Duodenal mucosa (tissue), 2 donors: ENCODE measurements around the gene SHROOM2.

ENCODE experiments used
- H3K27ac ChIP-seq: one replicate; pipeline ENCODE4 v1.7.0; 2013; ENCODE audit warnings: low read depth, low read length
- H3K27me3 ChIP-seq, 2 donors: one replicate each; pipeline ENCODE4 v1.7.0; 2013; ENCODE audit warnings: low read length in 2 of 2, control low read depth in 1 of 2; ENCODE audit not compliant: insufficient read depth in 2 of 2, control insufficient read depth in 1 of 2
- H3K36me3 ChIP-seq, 2 donors: one replicate each; pipeline ENCODE4 v1.7.0; 2013; ENCODE audit warnings: low read length in 2 of 2, control low read depth in 1 of 2; ENCODE audit not compliant: insufficient read depth in 2 of 2, control insufficient read depth in 1 of 2
- H3K4me1 ChIP-seq, 2 donors: one replicate each; pipeline ENCODE4 v1.7.0; 2013; ENCODE audit warnings: low read length in 2 of 2, control low read depth in 1 of 2; ENCODE audit not compliant: insufficient read depth in 2 of 2, control insufficient read depth in 1 of 2
- H3K4me3 ChIP-seq, 2 donors: one replicate each; pipeline ENCODE4 v1.7.0; 2013; ENCODE audit warnings: low read length in 2 of 2, low read depth in 1 of 2
- H3K9ac ChIP-seq, 2 donors: one replicate each; pipeline ENCODE4 v1.7.0; 2013; ENCODE audit warnings: low read length in 2 of 2, low read depth in 1 of 2
- H3K9me3 ChIP-seq, 2 donors: one replicate each; pipeline ENCODE4 v1.7.0; 2013; ENCODE audit warnings: low read length in 2 of 2, control low read depth in 1 of 2; ENCODE audit not compliant: control insufficient read depth in 1 of 2

SHROOM2 gene

DNA sequence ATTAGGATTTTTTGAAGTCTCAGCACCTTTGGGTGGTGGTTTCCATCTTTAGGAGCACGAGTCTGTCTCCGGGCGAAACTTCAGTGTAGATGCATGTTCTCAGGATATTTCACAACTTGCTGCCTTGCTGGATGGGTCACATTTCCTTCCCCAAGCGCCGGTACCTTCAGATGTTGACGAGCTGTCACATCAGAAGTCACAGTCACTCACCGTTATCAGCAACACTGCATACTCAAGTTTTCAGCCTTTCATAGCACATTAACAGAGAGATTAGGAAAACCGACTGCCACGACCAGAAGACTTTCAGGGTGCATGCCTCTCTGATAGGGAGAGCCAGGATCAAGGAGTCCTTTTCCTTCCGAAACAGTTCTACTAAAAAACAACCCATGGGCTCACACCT, 77.8 kb downstream of the SHROOM2 start:
- H3K27me3 ChIP-seq, result no peaks in the 10 kb centered on the region
- no peak overlapping the region for H3K9ac ChIP-seq
- H3K27ac ChIP-seq, result no peak overlapping the region
- H3K36me3 ChIP-seq, result no peaks in the 10 kb centered on the region
- H3K9me3 ChIP-seq, result no peaks in the 10 kb centered on the region
- no peak overlapping the region for H3K4me3 ChIP-seq
- H3K4me1 ChIP-seq, result no peaks in the 10 kb centered on the region

GRCh38 chrX:9865804-9866472, 79.7 kb downstream of the SHROOM2 start:
- Histone ChIP-seq H3K9me3 (no peaks in the 10 kb centered on the region), H3K27ac (no peak overlapping the region), H3K4me1 (no peaks in the 10 kb centered on the region), H3K36me3 (no peaks in the 10 kb centered on the region), H3K4me3 (no peak overlapping the region), H3K9ac (no peak overlapping the region), H3K27me3 (no peaks in the 10 kb centered on the region)

DNA sequence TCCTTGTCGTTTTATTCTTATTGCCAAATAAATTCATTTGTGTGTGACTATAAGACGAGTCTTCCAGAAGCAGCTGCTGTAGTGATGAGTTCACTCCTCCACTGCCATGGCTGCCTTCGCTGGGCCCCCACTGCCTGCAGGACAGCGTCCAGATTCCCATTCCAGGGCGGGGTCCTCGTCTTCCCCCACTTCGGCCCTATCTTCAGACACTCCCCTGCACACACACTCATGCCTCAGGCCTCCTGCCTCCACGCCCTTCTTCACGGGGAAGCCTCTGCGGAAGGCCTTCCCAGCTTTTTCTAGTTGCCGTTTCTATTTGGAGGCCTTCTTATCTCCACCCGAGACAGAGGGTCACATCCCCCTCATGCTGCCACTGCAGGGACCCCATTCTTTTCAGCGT, 80.4 kb downstream of the SHROOM2 start:
- no peak overlapping the region for H3K9ac ChIP-seq
- H3K27ac ChIP-seq, result no peak overlapping the region
- H3K9me3 ChIP-seq, result no peaks in the 10 kb centered on the region
- no peaks in the 10 kb centered on the region for H3K27me3 ChIP-seq
- H3K4me1 ChIP-seq, result no peaks in the 10 kb centered on the region
- H3K36me3 ChIP-seq, result no peaks in the 10 kb centered on the region
- H3K4me3 ChIP-seq, result no peak overlapping the region

GRCh38 chrX:9867226-9867625, 81.0 kb downstream of the SHROOM2 start:
- H3K27me3 ChIP-seq, result no peaks in the 10 kb centered on the region
- no peaks in the 10 kb centered on the region for H3K4me1 ChIP-seq
- H3K4me3 ChIP-seq, result no peak overlapping the region
- H3K36me3 ChIP-seq, result no peaks in the 10 kb centered on the region
- H3K9ac ChIP-seq, result no peak overlapping the region
- H3K9me3 ChIP-seq, result no peaks in the 10 kb centered on the region
- H3K27ac ChIP-seq, result no peak overlapping the region

DNA sequence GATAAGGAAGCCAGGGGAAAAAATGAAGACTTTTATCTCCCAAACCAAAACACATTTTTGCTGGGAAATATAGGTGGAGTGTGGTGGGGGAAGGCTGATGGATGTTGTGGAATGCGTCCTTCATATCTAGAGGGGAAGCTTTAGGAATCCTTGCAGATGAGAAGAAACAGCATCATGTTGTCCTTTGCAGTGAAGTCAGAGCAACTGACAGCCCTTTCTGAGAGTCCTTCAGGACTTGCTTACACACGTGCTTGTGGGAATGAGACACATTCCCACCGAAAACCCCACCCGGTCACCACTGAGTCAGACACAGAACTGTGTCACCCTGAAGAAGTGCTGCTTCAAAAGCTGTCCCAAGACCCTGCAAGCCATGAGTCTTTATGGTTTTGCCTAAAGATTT, 81.5 kb downstream of the SHROOM2 start:
- H3K4me3 ChIP-seq, result no peak overlapping the region
- no peaks in the 10 kb centered on the region for H3K27me3 ChIP-seq
- H3K36me3 ChIP-seq, result no peaks in the 10 kb centered on the region
- no peak overlapping the region for H3K27ac ChIP-seq
- no peaks in the 10 kb centered on the region for H3K4me1 ChIP-seq
- H3K9ac ChIP-seq, result no peak overlapping the region
- no peaks in the 10 kb centered on the region for H3K9me3 ChIP-seq

GRCh38 chrX:9871701-9872268, 85.6 kb downstream of the SHROOM2 start:
- Histone ChIP-seq H3K9ac (no peak overlapping the region), H3K36me3 (no peaks in the 10 kb centered on the region), H3K27me3 (no peaks in the 10 kb centered on the region), H3K9me3 (no peaks in the 10 kb centered on the region), H3K4me1 (no peaks in the 10 kb centered on the region), H3K4me3 (no peak overlapping the region), H3K27ac (no peak overlapping the region)

- Histone ChIP-seq H3K9me3 (no peaks in the 10 kb centered on the region), H3K27ac (no peak overlapping the region), H3K4me3 (no peak overlapping the region), H3K4me1 (no peaks in the 10 kb centered on the region), H3K36me3 (no peaks in the 10 kb centered on the region), H3K27me3 (no peaks in the 10 kb centered on the region), H3K9ac (no peak overlapping the region)
Measured at GRCh38 chrX:9873360-9873759, 87.1 kb downstream of the SHROOM2 start.

DNA sequence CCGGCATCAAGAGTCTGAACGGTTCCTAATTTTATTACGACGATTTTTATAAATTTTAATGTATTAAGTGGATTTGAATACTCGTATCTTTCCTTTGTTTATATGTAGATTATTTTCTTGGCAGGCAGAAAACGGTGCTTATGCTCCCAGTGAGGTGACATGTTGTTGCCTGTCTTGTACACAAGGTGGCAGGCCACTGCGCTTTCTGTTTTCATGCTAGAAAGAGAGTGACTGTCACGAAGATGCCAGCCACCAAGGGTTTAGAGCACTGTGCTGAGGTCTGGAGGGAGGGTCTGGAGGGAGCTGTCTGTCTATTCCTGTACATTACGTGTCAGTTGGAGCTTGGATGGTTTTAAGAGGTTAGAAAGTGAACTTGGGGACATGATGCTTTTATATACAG, 87.7 kb downstream of the SHROOM2 start:
- Histone ChIP-seq H3K4me1 (no peaks in the 10 kb centered on the region), H3K9ac (no peak overlapping the region), H3K27me3 (no peaks in the 10 kb centered on the region), H3K36me3 (no peaks in the 10 kb centered on the region), H3K27ac (no peak overlapping the region), H3K9me3 (no peaks in the 10 kb centered on the region), H3K4me3 (no peak overlapping the region)

DNA sequence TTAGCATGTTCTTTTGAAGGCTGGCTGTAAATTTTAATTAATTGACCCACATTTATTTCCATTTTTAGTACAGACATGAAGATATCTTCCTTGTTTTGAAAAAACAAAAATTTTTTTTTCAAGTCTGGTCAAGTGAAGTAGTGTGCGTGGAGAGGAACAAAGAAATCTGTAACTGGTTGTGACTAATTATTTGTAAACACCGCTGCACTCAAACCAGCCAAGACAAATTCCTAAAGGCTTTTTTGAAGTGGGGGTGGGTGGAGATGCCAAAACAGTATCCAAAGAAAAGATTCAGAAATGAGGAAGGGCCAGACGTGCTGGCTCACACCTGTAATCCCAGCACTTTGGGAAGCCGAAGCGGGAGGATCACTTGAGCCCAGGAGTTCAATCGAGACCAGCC, 88.3 kb downstream of the SHROOM2 start:
- Histone ChIP-seq H3K9me3 (no peaks in the 10 kb centered on the region), H3K9ac (no peak overlapping the region), H3K36me3 (no peaks in the 10 kb centered on the region), H3K4me1 (no peaks in the 10 kb centered on the region), H3K27ac (no peak overlapping the region), H3K4me3 (no peak overlapping the region), H3K27me3 (no peaks in the 10 kb centered on the region)

DNA sequence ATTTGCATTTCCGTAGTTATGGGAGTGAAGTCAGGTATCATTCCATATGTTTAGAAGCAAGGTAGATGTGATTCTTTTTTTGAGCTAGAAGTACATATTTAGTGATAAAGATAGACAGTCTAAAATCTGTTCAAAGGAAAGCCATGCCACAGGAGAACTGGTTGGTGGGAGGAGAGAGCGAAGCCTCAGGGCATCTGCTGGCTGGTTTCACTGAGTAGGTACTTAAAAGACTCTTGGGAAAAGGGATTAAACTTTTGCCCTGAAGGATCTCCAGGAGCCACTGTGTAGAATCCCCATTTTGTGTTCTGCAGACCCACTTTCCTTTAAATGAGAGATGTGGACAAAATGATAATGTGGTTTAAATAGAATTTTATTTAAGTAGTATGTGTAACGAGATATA, 89.6 kb downstream of the SHROOM2 start:
- H3K9me3 ChIP-seq, result no peaks in the 10 kb centered on the region
- no peak overlapping the region for H3K4me3 ChIP-seq
- H3K9ac ChIP-seq, result no peak overlapping the region
- H3K4me1 ChIP-seq, result no peaks in the 10 kb centered on the region
- no peak overlapping the region for H3K27ac ChIP-seq
- H3K36me3 ChIP-seq, result no peaks in the 10 kb centered on the region
- H3K27me3 ChIP-seq, result no peaks in the 10 kb centered on the region
